Measurements from ENCODE around the gene SLC29A1.

DNA sequence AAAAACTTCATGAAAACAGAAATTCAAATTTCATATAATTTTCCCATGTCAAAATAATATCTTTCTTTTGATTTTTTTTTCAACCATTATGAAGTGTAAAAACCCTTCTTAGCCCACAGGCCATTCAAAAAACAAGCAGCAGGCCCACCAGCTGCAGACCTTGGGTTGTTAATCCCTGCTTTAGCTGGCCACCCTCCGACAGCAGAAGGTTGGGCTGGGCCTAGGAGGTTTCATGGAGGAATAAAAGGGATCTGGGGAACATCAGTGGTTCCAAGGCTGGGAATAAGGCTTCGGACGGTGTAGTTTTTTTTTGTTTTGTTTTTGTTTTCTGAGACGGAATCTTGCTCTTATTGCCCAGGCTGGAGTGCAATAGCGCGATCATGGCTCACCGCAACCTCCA is 19.9 kb downstream of the SLC29A1 start:
- TF ChIP-seq EZH2 (IDR thresholded peaks at IDR 0.05; ENCODE audit: borderline replicate concordance, low read depth, low read length, severe bottlenecking) (no peak), CTCF (IDR thresholded peaks at IDR 0.05; ENCODE audit: borderline replicate concordance, extremely low read depth, low read length, poor library complexity, severe bottlenecking) (no peak)

Data from DND-41 (cell line).